GM23338 (cell line): ENCODE measurements around the gene CLCN1.

ENCODE experiments used
- CREB1 ChIP-seq: fragments of 250-450 bp; sonication (Bioruptor Pico); IDR thresholded peaks from 2 replicates; pipeline ENCODE4 v1.5.0; 2020; ENCODE audit warnings: low read depth, mild to moderate bottlenecking, moderate library complexity
- EZH2 ChIP-seq: fragments of 200-600 bp; sonication (generic); IDR thresholded peaks from one replicate; pipeline ENCODE4 v1.8.0; 2017; ENCODE audit warnings: antibody characterized with exemption, mild to moderate bottlenecking, low read depth; ENCODE audit not compliant: unreplicated experiment
- EZH2phosphoT487 ChIP-seq: fragments of 200-600 bp; sonication (generic); IDR thresholded peaks from one replicate; pipeline ENCODE4 v1.8.1; 2018; ENCODE audit warnings: antibody characterized with exemption; ENCODE audit not compliant: unreplicated experiment
- JUNB ChIP-seq: IDR thresholded peaks from one replicate; pipeline ENCODE4 v1.6.1; 2016; ENCODE audit warnings: antibody characterized with exemption; ENCODE audit not compliant: unreplicated experiment
- POLR2AphosphoS5 ChIP-seq: IDR thresholded peaks from 2 replicates; pipeline ENCODE4 v1.6.1; 2016; ENCODE audit warnings: antibody characterized with exemption, low read depth
- TF ChIP-seq, protein P1 (sequence below): IDR thresholded peaks from one replicate; pipeline ENCODE4 v1.6.1; 2018; ENCODE audit warnings: antibody characterized with exemption; ENCODE audit not compliant: unreplicated experiment
- TF ChIP-seq, protein P2 (sequence below), 2 experiments: fragments of 200-600 bp in 1 of 2; sonication (generic) in 1 of 2; conservative IDR thresholded peaks; 2 replicates each; pipeline versions ENCODE4 v1.5.1 to v1.6.1; 2016 to 2017; ENCODE audit warnings: antibody characterized with exemption in 2 of 2, low read depth in 2 of 2, mild to moderate bottlenecking in 2 of 2, moderate library complexity in 1 of 2
- TF ChIP-seq, protein P3 (sequence below): IDR thresholded peaks from 2 replicates; pipeline ENCODE4 v1.6.1; 2016; ENCODE audit warnings: antibody characterized with exemption

DNA sequence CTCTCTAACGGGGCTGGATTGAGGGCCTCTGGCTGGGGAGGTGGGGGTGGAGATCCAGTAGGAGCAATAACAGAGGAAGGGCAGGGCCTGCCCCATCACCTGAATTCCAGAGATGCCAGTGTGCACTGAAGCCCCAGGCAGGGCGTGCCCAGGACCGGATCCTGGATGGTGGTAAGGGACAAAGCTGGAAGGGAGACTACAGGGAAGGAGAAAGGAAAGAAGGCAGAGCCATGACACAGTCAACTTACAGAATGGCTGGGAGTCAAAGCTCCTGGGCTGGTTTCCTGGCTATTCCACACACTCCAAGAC, 30.5 kb upstream of the CLCN1 start:
- TF ChIP-seq, protein P1, sequence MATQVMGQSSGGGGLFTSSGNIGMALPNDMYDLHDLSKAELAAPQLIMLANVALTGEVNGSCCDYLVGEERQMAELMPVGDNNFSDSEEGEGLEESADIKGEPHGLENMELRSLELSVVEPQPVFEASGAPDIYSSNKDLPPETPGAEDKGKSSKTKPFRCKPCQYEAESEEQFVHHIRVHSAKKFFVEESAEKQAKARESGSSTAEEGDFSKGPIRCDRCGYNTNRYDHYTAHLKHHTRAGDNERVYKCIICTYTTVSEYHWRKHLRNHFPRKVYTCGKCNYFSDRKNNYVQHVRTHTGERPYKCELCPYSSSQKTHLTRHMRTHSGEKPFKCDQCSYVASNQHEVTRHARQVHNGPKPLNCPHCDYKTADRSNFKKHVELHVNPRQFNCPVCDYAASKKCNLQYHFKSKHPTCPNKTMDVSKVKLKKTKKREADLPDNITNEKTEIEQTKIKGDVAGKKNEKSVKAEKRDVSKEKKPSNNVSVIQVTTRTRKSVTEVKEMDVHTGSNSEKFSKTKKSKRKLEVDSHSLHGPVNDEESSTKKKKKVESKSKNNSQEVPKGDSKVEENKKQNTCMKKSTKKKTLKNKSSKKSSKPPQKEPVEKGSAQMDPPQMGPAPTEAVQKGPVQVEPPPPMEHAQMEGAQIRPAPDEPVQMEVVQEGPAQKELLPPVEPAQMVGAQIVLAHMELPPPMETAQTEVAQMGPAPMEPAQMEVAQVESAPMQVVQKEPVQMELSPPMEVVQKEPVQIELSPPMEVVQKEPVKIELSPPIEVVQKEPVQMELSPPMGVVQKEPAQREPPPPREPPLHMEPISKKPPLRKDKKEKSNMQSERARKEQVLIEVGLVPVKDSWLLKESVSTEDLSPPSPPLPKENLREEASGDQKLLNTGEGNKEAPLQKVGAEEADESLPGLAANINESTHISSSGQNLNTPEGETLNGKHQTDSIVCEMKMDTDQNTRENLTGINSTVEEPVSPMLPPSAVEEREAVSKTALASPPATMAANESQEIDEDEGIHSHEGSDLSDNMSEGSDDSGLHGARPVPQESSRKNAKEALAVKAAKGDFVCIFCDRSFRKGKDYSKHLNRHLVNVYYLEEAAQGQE, result no peak
- TF ChIP-seq POLR2AphosphoS5 (no peak), EZH2 (no peak), CREB1 (CRISPR knock-in tag) (no peak), JUNB (no peak), EZH2phosphoT487 (no peak)
- TF ChIP-seq, protein P2, sequence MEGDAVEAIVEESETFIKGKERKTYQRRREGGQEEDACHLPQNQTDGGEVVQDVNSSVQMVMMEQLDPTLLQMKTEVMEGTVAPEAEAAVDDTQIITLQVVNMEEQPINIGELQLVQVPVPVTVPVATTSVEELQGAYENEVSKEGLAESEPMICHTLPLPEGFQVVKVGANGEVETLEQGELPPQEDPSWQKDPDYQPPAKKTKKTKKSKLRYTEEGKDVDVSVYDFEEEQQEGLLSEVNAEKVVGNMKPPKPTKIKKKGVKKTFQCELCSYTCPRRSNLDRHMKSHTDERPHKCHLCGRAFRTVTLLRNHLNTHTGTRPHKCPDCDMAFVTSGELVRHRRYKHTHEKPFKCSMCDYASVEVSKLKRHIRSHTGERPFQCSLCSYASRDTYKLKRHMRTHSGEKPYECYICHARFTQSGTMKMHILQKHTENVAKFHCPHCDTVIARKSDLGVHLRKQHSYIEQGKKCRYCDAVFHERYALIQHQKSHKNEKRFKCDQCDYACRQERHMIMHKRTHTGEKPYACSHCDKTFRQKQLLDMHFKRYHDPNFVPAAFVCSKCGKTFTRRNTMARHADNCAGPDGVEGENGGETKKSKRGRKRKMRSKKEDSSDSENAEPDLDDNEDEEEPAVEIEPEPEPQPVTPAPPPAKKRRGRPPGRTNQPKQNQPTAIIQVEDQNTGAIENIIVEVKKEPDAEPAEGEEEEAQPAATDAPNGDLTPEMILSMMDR (conservative IDR thresholded peaks at IDR 0.05; ENCODE audit: low read depth in 2 of 2), result no peak
- TF ChIP-seq, protein P3, sequence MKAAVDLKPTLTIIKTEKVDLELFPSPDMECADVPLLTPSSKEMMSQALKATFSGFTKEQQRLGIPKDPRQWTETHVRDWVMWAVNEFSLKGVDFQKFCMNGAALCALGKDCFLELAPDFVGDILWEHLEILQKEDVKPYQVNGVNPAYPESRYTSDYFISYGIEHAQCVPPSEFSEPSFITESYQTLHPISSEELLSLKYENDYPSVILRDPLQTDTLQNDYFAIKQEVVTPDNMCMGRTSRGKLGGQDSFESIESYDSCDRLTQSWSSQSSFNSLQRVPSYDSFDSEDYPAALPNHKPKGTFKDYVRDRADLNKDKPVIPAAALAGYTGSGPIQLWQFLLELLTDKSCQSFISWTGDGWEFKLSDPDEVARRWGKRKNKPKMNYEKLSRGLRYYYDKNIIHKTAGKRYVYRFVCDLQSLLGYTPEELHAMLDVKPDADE, result no peak
